Measurements from ENCODE around the gene PFKFB4.

Gene PFKFB4

GRCh38 chr3:48556796-48557626, at the start of gene PFKFB4:
TSS of gene PFKFB4 (minus strand) at chr3:48556803. CDS start at chr3:48556777, 26 bp downstream.
- peak; percentile 72 for FAIRE-seq

- FAIRE-seq = no peak
These were observed 45.0 kb upstream of the PFKFB4 start for GRCh38 chr3:48601622-48601994.

DNA sequence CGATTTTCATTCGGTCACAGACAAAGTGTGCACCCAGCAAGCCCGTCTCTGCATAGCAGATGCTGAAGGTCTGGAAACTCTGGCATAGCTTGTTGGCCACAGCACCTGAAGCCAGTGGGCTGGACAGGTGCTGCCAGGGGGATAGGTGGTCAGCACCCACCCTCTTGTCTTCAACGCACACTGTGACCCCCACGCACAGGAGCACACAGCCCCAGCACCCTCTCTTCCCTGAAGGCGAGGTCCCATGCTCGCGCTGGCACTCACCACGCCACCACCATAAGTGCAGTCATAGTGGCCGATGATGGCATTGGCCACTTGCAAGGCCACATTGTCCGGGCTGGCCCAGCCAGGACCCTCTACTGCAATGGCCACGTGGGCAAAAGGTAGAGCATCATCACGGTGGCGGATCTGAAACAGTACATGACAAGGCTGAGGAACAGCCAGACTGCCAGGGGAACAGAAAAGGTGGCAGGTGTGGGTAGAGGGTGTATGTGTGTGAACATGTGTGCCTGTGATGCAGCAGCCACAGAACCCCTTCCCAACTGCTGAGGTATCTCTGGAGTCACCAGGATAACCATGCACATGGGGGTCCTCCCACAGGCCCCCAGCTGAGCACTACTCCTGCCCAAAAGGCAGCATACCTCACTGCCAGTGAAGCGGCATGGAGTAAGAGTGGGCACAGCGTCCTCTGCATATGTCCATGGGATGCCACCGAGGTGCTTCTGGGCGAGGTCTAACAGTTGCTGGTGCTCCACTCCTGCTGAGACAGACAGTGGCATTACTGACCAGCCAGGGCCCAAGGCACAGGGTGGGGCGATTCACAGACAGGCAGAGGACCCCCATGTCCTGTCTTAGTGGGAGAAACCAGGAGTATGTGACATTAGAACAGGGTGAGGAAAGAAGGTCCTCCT, 44.4 kb upstream of the PFKFB4 start:
- no peak for FAIRE-seq

DNA sequence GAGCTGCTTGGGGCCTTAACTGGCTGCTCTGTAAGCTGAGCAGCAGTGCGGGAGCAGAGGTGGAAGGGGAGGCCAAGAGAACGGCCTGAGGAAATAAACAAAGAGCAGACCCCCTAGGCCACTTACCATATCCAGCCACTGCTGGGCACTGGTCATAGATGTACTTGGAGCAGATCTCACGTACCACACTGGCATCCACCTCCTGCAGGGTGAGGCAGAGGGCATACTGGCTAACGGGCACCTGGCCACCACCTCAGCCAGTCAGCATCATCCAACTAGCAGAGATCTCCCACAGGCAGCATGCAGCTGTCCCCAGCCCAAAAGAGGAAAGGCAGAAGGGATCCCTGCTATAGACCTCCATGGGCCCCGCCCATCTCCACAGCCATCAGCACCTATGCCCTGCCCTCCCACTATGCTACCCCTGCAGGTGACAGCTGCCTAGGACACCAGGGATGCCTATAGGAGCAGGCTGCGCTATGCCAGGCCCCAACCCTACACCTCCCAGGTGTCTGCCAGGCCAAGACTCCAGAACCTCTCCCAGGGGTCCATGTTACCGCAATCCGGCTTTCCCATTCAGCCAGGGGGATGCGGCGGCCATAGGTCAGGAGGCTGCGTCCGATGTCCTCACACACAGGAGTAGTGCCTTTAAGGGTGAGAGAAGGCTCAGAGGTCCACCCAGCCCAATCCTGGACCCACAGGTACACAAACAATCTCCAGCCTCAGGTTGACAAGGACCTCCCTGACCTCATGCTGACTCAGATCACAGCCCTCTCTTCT, 43.1 kb upstream of the PFKFB4 start:
- no peak for FAIRE-seq

GRCh38 chr3:48599077-48599501, 42.5 kb upstream of the PFKFB4 start:
- no peak for FAIRE-seq

GRCh38 chr3:48598323-48599076, 41.9 kb upstream of the PFKFB4 start:
- FAIRE-seq = no peak

GRCh38 chr3:48597408-48597800, 40.8 kb upstream of the PFKFB4 start:
- FAIRE-seq = no peak

GRCh38 chr3:48596676-48597407, 40.2 kb upstream of the PFKFB4 start:
- FAIRE-seq = no peak

- no peak for FAIRE-seq
These were observed 39.6 kb upstream of the PFKFB4 start for GRCh38 chr3:48596157-48596556.

- no peak for FAIRE-seq
These were observed 39.0 kb upstream of the PFKFB4 start for GRCh38 chr3:48595526-48596121.

DNA sequence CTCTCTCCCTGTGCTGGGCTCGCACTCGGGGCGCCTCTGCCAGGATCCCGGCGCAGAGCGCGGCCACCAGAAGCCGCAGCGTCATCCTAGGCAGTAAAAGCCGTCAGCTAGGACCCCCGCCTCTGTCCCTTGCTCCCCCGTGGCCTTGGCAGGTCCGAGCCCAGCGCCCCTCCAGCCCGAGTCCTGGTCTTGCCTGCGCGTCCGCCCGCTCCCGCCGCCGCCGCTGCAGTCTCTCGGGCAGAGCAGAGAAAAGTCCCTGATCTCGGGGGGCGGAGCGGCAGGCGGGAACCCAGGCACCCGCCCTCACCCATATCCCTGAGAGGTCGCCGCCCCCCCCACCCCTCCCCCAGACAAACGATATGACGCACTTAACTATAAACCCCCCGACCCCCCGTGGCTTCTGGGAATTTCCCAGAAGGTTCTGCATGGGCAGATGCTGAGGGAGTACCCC, 38.5 kb upstream of the PFKFB4 start, which contains the start of gene COL7A1:
Gene COL7A1 (minus strand): TSS at position 255 of the 451 bp plus-strand sequence. CDS start 170 bp downstream, at position 85.
- no peak for FAIRE-seq

GRCh38 chr3:48594417-48595049, 37.9 kb upstream of the PFKFB4 start:
- no peak for FAIRE-seq

- no peak for FAIRE-seq
These were observed 36.7 kb upstream of the PFKFB4 start for GRCh38 chr3:48593337-48593736.

DNA sequence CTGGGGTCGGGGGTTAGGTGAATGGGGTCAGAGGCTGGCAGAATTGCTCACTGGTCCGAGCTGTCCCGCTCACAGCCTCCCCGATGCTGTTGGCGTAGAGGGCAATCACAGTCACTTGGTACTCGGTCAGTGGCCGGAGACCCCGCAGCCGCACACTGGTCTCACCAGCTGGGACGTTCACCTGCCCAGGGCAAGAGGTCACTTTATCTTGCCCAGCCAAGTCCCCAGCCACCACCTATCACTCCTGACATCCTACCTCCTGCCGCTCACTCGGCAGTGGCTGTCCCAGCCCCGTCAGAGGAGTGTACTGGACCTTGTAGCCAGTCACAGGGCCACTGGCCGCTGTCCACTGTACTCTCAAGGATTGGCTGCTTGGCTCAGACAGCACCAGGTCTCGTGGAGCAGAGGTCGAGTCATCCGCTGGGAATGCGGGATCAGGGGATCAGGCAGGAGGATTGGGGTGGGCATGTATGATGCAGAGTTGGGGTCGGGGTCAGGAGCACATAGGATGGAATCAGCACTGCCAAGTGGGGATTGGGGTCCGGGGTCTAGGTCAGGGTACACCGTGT, 36.0 kb upstream of the PFKFB4 start:
- no peak for FAIRE-seq

DNA sequence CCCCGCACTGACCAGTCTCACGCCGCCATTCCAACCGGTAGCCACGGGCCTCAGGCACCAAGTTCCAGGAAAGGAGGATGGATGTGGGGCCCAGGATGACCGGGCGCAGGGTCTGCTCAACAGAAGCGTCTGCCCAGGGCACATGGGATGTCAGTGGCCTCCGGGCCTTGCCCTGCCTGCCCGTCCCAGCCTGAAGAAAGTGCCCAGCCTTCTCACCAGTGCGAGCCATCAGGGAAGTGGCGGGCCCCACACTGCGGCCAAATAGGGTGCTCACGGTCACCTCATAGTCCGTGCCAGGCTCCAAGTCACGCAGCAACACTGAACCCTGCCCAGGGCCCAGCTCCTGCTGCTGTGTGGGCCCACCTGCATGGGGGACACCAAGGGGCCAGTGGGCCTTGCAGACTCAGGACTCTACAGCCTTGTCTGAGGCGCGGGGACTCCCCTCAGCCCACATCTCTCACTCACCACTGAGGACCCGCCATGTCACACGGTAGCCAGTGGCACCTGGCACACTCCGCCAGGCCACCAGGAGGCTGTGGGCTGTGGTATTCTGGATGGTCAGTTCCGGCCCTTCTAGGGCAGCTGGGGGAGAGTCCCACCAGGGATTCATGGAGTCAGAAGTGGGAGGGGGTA, 35.4 kb upstream of the PFKFB4 start:
- no peak for FAIRE-seq

DNA sequence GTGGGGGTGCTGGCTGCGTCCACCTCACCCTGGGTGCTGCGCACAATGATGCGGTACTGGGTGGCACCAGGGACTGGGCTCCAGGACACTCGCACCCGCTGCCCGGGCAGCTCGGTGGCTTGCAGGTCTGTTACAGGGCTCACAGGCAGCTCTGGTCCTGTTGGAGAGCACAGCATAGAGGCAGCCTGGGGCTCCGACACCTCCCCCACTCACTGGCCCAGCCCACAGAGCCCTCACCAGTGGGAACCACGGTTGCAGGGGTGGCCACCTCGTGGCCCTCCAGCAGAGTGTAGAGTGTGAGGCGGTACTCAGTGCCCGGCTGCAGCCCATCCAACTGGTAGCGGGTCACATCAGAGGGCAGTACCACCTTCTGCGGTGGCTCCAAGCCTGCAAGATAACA, 34.8 kb upstream of the PFKFB4 start:
- no peak for FAIRE-seq

GRCh38 chr3:48588230-48588629, 31.6 kb upstream of the PFKFB4 start:
- no peak for FAIRE-seq

- FAIRE-seq = no peak
These were observed 31.1 kb upstream of the PFKFB4 start for GRCh38 chr3:48587686-48588085.

- FAIRE-seq = no peak
These were observed 28.8 kb upstream of the PFKFB4 start for GRCh38 chr3:48585411-48585810.

All from colon (tissue), 2 donors.